Stimulated activated CD8-positive, alpha-beta memory T cell treated with anti-CD3 and anti-CD28 coated beads, Interleukin-4, amount 100 ng/mL, for 48 hours (primary cell): ENCODE results near the gene HOXB7.

Experiments
- DNase-seq: peaks from one replicate; pipeline ENCODE4 v3.0.0-alpha.2; 2020

HOXB7 gene

GRCh38 chr17:48610282-48611211 lies at the start of gene HOXB7:
Gene HOXB7, minus strand, starts transcription at chr17:48611017. Its CDS starts 99 bp downstream, at chr17:48610918.
- DNase-seq, result peak; percentile 87

- DNase-seq, result no peak
These were observed 45.1 kb upstream of the HOXB7 start for GRCh38 chr17:48655913-48656312.

DNA sequence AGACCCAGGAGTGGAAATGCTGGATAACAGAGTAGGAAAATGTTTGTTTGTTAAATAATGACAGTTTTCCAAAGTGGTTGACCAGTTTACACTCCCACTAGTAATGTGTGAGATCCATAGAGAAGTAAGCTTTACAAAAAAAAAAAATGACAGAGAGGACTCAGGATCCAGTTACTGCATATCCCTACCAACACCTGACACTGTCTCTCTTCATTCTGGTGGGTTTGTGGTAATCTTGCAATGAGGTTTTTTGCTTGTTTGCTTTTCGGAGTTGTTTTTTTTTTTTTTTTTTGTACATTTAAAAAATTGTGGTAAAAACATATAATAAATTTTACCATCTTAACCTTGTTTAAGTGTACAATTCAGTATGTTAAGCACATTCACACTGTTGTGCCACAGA lies 38.9 kb upstream of the HOXB7 start:
- no peak for DNase-seq

DNA sequence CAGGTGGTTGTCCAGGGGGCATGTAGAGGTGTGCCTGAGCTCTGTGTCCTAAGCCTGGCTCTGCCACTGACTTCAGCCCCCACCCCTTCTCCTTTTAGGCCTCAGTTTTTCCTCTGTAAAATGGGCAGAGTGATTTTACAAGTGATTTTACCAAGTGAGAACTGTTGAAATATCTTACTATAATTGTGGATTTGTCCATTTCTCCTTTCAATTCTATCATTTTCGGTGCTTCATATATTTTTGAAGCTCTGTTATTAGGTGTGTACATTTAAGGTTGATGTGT lies 37.1 kb upstream of the HOXB7 start:
- no peak for DNase-seq

- no peak for DNase-seq
These were observed 36.5 kb upstream of the HOXB7 start for GRCh38 chr17:48647103-48647962.

GRCh38 chr17:48646183-48647102 lies 35.6 kb upstream of the HOXB7 start:
- DNase-seq, result no peak

DNA sequence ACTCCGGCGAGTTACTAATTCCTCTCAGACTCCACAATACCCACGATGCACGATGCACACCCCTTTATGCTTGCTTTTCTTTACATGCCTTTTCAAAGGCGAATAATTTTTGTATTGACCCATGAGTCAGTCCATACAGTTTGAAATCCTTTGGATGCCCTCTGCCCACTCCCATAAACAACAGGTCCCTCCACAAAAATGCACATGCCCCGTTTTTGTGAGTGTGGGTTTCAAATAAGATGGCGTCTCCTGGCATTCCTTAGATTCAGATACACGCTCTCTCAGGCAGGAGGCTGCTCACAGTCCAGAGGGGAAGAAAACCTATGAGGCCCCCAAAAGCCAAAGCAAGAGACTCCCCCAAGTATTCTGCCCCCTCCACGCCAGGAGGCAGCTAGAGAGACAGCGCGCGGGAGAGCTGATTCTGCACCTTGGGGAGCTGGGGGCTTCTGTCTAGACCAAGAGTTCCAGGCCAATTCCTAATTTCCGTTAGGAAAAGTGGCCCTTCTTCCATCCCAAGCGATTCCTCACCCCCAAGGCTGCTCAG lies 34.9 kb upstream of the HOXB7 start:
- no peak for DNase-seq

DNA sequence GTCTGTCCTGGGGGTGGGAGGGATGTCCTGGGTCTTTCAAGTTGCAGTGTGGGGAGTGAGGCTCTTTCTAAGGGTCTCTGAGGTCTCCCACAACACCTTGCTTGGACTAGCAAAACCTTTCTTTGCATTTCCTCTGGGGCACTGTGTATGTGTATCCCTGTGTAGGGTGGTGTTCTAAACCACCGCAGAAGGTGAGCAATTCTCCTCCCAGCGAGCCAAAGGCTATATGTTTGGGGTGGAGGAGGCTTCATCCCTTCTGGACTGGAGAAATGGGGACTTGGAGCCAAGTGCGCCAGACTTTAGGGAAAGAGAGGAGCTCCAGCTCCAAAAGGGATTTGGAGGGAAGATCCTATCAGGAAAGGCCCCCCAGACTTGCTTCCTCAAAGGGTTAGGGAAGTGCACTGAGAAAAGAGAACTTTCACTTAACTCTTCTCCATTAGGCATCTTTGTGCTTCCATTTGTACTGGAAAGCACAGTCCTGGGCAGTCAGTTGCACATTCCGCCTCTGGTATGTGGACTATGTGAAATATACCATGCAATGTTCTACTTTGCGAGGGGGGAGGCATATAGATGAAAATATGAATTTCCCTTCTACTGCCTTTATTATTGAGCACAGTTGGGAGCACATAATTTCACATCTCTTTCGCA lies 34.2 kb upstream of the HOXB7 start:
- no peak for DNase-seq

- DNase-seq, result no peak
These were observed 33.3 kb upstream of the HOXB7 start for GRCh38 chr17:48644159-48644558.

- DNase-seq, result no peak
These were observed 32.8 kb upstream of the HOXB7 start for GRCh38 chr17:48643697-48644012.

- DNase-seq, result no peak
These were observed 32.3 kb upstream of the HOXB7 start for GRCh38 chr17:48642843-48643696.

- DNase-seq, result no peak
These were observed 31.4 kb upstream of the HOXB7 start for GRCh38 chr17:48642059-48642842.

- DNase-seq, result no peak
These were observed 30.8 kb upstream of the HOXB7 start for GRCh38 chr17:48641541-48642058.

- DNase-seq, result no peak
These were observed 30.0 kb upstream of the HOXB7 start for GRCh38 chr17:48640858-48641180.

DNA sequence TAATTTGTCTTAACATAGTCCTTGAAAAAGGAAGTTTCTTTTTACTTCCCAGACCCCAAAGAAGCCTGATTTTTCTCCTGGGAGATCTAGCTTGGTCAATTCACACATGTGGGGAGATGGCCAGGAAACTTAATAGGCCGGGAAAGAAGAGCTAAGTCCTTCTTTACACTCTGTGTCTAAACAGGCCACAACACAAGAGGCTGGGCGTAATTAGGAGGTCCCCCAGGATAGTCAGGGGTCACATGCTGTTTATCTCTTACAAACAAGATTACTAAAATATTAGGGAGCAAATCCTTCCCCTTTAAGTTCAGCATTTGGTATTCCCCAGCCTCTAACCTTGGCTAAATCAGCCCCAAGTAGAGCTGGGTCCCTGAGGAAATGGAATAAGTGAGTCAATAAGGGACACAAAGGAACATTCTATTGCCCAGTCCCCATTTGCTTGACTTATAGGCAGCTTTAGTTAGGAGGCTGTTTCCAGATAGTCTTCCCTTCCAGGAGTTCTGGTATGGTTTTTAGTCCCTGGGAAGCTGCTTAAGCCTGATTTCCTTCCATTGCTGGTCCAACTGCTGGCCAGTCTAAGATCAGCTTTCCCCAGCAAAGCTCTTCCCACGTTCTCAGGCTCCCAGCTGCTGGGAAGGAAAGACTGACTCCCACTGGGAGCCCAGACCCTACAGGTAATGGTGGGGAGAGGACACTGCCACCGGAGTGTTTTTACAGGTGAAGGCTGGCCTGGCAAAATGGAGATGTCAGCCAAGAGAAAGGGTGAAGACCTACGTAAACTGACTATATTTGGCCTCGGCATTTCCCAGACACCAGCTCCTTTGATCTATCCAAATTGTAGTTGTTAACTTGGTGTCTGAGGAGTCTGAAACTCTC lies 29.4 kb upstream of the HOXB7 start:
- DNase-seq, result no peak

- no peak for DNase-seq
These were observed 28.3 kb upstream of the HOXB7 start for GRCh38 chr17:48639136-48639535.

- no peak for DNase-seq
These were observed 26.8 kb upstream of the HOXB7 start for GRCh38 chr17:48637323-48638260.
